ENCODE data around the gene SVEP1.
"Not testable (repeated sequence)": the region's sequence is repeated elsewhere in the genome, so short reads cannot be mapped to it uniquely, and the experiment has no call there.

The SVEP1 gene

GRCh38 chr9:110578575-110579033, 937 bp downstream of the SVEP1 start:
- DNase-seq (ENCODE audit: low spot score): peak; percentile 58

GRCh38 chr9:110575945-110576344, 3.6 kb downstream of the SVEP1 start:
- DNase-seq (ENCODE audit: low spot score): no peak

GRCh38 chr9:110575169-110575568, 4.4 kb downstream of the SVEP1 start:
- DNase-seq (ENCODE audit: low spot score): peak; percentile 95

GRCh38 chr9:110573305-110573704, 6.2 kb downstream of the SVEP1 start:
- DNase-seq (ENCODE audit: low spot score): no peak

GRCh38 chr9:110571801-110572483, 7.6 kb downstream of the SVEP1 start:
- DNase-seq (ENCODE audit: low spot score): no peak

- DNase-seq (ENCODE audit: low spot score): no peak
These were observed 13.4 kb downstream of the SVEP1 start for GRCh38 chr9:110566156-110566555.

- DNase-seq (ENCODE audit: low spot score): no peak
These were observed 17.7 kb downstream of the SVEP1 start for GRCh38 chr9:110561826-110562225.

- DNase-seq (ENCODE audit: low spot score): no peak
These were observed 19.7 kb downstream of the SVEP1 start for GRCh38 chr9:110559869-110560268.

GRCh38 chr9:110555551-110556331, 23.8 kb downstream of the SVEP1 start:
- DNase-seq (ENCODE audit: low spot score): peak; percentile 19

- no peak for DNase-seq (ENCODE audit: low spot score)
These were observed 33.1 kb downstream of the SVEP1 start for GRCh38 chr9:110546411-110546871.

GRCh38 chr9:110545705-110546104, 33.8 kb downstream of the SVEP1 start:
- no peak for DNase-seq (ENCODE audit: low spot score)

GRCh38 chr9:110543631-110544051, 35.9 kb downstream of the SVEP1 start:
- peak; percentile 48 for DNase-seq (ENCODE audit: low spot score)

GRCh38 chr9:110541950-110542349, 37.6 kb downstream of the SVEP1 start:
- DNase-seq (ENCODE audit: low spot score): no peak

- no peak for DNase-seq (ENCODE audit: low spot score)
These were observed 40.9 kb downstream of the SVEP1 start for GRCh38 chr9:110538647-110539041.

GRCh38 chr9:110537841-110538646, 41.5 kb downstream of the SVEP1 start:
- DNase-seq (ENCODE audit: low spot score): no peak

GRCh38 chr9:110536822-110537221, 42.7 kb downstream of the SVEP1 start:
- DNase-seq (ENCODE audit: low spot score): no peak

- DNase-seq (ENCODE audit: low spot score): not testable (repeated sequence)
These were observed 45.4 kb downstream of the SVEP1 start for GRCh38 chr9:110534162-110534561.

- DNase-seq (ENCODE audit: low spot score): peak; percentile 52
These were observed 46.5 kb downstream of the SVEP1 start for GRCh38 chr9:110532908-110533665.

GRCh38 chr9:110531776-110532175, 47.8 kb downstream of the SVEP1 start:
- DNase-seq (ENCODE audit: low spot score): peak; percentile 99

- DNase-seq (ENCODE audit: low spot score): not testable (repeated sequence)
These were observed 48.3 kb downstream of the SVEP1 start for GRCh38 chr9:110531241-110531640.

GRCh38 chr9:110528645-110529044, 50.9 kb downstream of the SVEP1 start:
- no peak for DNase-seq (ENCODE audit: low spot score)

GRCh38 chr9:110526426-110526825, 53.1 kb downstream of the SVEP1 start:
- DNase-seq (ENCODE audit: low spot score): no peak
